Trophoblast cell (in vitro differentiated cells and primary cell): ENCODE results near the gene IFNLR1.
"Not testable (repeated sequence)": the region's sequence is repeated elsewhere in the genome, so short reads cannot be mapped to it uniquely, and the experiment has no call there.

Source experiments
- DNase-seq, 2 donors: peaks; one replicate each; pipeline ENCODE4 v3.0.0-alpha.2; 2016
- H2AFZ ChIP-seq: 2 replicates; pipeline ENCODE4 v1.6.1; 2013; ENCODE audit warnings: low read length, moderate library complexity, mild to moderate bottlenecking; ENCODE audit not compliant: insufficient read depth, poor library complexity
- H2AK5ac ChIP-seq: 2 replicates; pipeline ENCODE4 v1.6.1; 2013; ENCODE audit warnings: mild to moderate bottlenecking, low read length
- H2BK120ac ChIP-seq: 2 replicates; pipeline ENCODE4 v1.6.1; 2013; ENCODE audit warnings: low read length, mild to moderate bottlenecking, moderate library complexity; ENCODE audit not compliant: insufficient read depth, poor library complexity
- H2BK12ac ChIP-seq: 2 replicates; pipeline ENCODE4 v1.6.1; 2013; ENCODE audit warnings: mild to moderate bottlenecking, low read length, moderate library complexity
- H2BK5ac ChIP-seq: 2 replicates; pipeline ENCODE4 v1.6.1; 2013; ENCODE audit warnings: low read length, low read depth, moderate library complexity, mild to moderate bottlenecking; ENCODE audit not compliant: poor library complexity
- H3K14ac ChIP-seq: 2 replicates; pipeline ENCODE4 v1.6.1; 2013; ENCODE audit warnings: mild to moderate bottlenecking, low read length
- H3K18ac ChIP-seq: 2 replicates; pipeline ENCODE4 v1.6.1; 2013; ENCODE audit warnings: mild to moderate bottlenecking, low read length
- H3K23ac ChIP-seq: 2 replicates; pipeline ENCODE4 v1.6.1; 2013; ENCODE audit warnings: low read length
- H3K27ac ChIP-seq: 2 replicates; pipeline ENCODE4 v1.5.1; 2013; ENCODE audit warnings: low read depth, mild to moderate bottlenecking, inconsistent platforms, low read length, moderate library complexity
- H3K27me3 ChIP-seq: 2 replicates; pipeline ENCODE4 v1.6.1; 2013; ENCODE audit warnings: inconsistent platforms, mild to moderate bottlenecking, low read length, moderate library complexity; ENCODE audit not compliant: insufficient read depth
- H3K36me3 ChIP-seq, 2 experiments: 1 replicate in 1 of 2; 2 replicates in 1 of 2; pipeline ENCODE4 v1.6.1; 2013; ENCODE audit warnings: low read length in 2 of 2, mild to moderate bottlenecking in 2 of 2, moderate library complexity in 1 of 2; ENCODE audit not compliant: insufficient read depth in 2 of 2, control insufficient read depth in 1 of 2
- H3K4ac ChIP-seq: 2 replicates; pipeline ENCODE4 v1.6.1; 2013; ENCODE audit warnings: low read depth, mild to moderate bottlenecking, low read length, moderate library complexity
- H3K4me1 ChIP-seq, 2 experiments: 1 replicate in 1 of 2; 2 replicates in 1 of 2; pipeline ENCODE4 v1.6.1; 2013; ENCODE audit warnings: low read length in 2 of 2, mild to moderate bottlenecking in 2 of 2, moderate library complexity in 1 of 2; ENCODE audit not compliant: insufficient read depth in 2 of 2, control insufficient read depth in 1 of 2
- H3K4me2 ChIP-seq: 2 replicates; pipeline ENCODE4 v1.6.1; 2013; ENCODE audit warnings: inconsistent platforms, mild to moderate bottlenecking, low read length, moderate library complexity
- H3K4me3 ChIP-seq: 2 replicates; pipeline ENCODE4 v1.5.1; 2013; ENCODE audit warnings: mild to moderate bottlenecking, low read depth, low read length, inconsistent platforms
- H3K79me1 ChIP-seq: one replicate; pipeline ENCODE4 v1.6.1; 2013; ENCODE audit warnings: low read length
- H3K79me2 ChIP-seq: 2 replicates; pipeline ENCODE4 v1.6.1; 2013; ENCODE audit warnings: low read length, mild to moderate bottlenecking; ENCODE audit not compliant: control insufficient read depth, insufficient read depth, poor library complexity
- H3K9ac ChIP-seq: 2 replicates; pipeline ENCODE4 v1.6.1; 2013; ENCODE audit warnings: mild to moderate bottlenecking, low read length
- H3K9me3 ChIP-seq: 2 replicates; pipeline ENCODE4 v1.6.1; 2013; ENCODE audit warnings: low read depth, mild to moderate bottlenecking, control low read depth, inconsistent platforms, low read length; ENCODE audit not compliant: insufficient read depth
- H4K12ac ChIP-seq: 2 replicates; pipeline ENCODE4 v1.6.1; 2013; ENCODE audit warnings: low read depth, mild to moderate bottlenecking, low read length, moderate library complexity
- H4K8ac ChIP-seq: 2 replicates; pipeline ENCODE4 v1.6.1; 2013; ENCODE audit warnings: low read depth, mild to moderate bottlenecking, low read length, moderate library complexity
- H4K91ac ChIP-seq: one replicate; pipeline ENCODE4 v1.6.1; 2013; ENCODE audit warnings: low read depth, mild to moderate bottlenecking, low read length, moderate library complexity
- WGBS: extraction: QIAGEN DNeasy Blood & Tissue Kit; methylation state at CpG from one replicate; pipeline ENCODE4 v1.1.7; 2013; ENCODE audit warnings: missing lambda C conversion rate; ENCODE audit not compliant: insufficient read length, insufficient coverage; ENCODE audit errors: extremely low coverage; 5-methylcytosine and 5-hydroxymethylcytosine counted together

The IFNLR1 gene

DNA sequence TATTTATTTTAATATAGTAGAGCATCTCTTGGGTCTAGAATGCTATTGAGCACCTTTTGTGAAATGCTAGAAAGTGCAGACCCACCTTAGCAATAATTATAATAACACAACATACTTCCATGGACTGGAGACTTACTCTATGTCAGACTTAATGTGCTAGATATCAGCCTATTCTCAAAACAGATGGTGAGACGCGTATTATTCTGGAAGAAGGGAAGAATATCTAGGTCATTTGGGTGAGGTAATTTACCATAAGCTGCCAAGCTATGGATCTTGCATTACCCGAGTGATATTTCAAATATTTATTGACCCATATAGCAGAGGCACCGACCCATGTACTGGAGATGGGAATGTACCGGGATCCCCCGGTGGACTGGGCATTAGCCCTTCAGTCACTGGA lies 20.6 kb upstream of the IFNLR1 start:
- H3K4me2 ChIP-seq: no peak overlapping the region
- H2BK5ac ChIP-seq: no peak overlapping the region
- no peak overlapping the region for H3K9ac ChIP-seq
- no peak overlapping the region for H3K27ac ChIP-seq
- no peak overlapping the region for H3K4me3 ChIP-seq
- H3K79me2 ChIP-seq: no peaks in the 10 kb centered on the region
- peaks cover 7% of the 10 kb centered on the region for H3K9me3 ChIP-seq
- no peaks in the 10 kb centered on the region for H3K36me3 ChIP-seq
- no peak overlapping the region for H3K14ac ChIP-seq
- no peak for DNase-seq
- no peak overlapping the region for H4K12ac ChIP-seq
- no peaks in the 10 kb centered on the region for H3K27me3 ChIP-seq
- no peak overlapping the region for H3K18ac ChIP-seq
- no peak overlapping the region for H4K91ac ChIP-seq
- no peak overlapping the region for H2AFZ ChIP-seq
- H3K4me1 ChIP-seq: no peaks in the 10 kb centered on the region
- H2BK12ac ChIP-seq: no peak overlapping the region
- no peaks in the 10 kb centered on the region for H3K79me1 ChIP-seq
- H2BK120ac ChIP-seq: no peak overlapping the region
- H3K23ac ChIP-seq: no peak overlapping the region
- no CpG with 5 or more reads among the region's 6 CpGs for WGBS
- H4K8ac ChIP-seq: no peak overlapping the region
- H2AK5ac ChIP-seq: no peak overlapping the region
- no peak overlapping the region for H3K4ac ChIP-seq

DNA sequence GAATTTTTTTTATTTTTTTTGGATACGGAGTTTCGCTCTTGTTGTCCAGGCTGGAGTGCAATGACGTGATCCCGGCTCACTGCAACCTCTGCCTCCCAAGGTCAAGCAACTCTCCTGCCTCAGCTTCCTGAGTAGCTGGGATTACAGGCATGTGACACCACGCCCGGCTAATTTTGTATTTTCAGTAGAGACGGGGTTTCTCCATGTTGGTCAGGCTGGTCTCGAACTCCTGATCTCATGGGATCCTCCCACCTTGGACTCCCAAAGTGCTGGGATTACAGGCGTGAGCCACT lies 20.3 kb upstream of the IFNLR1 start:
- not testable (repeated sequence) for DNase-seq, H3K79me1 ChIP-seq, H3K4me1 ChIP-seq, H3K23ac ChIP-seq, H2BK12ac ChIP-seq, H2AFZ ChIP-seq, H3K9ac ChIP-seq, H2BK5ac ChIP-seq, H3K36me3 ChIP-seq, H4K8ac ChIP-seq, H3K27me3 ChIP-seq, H4K12ac ChIP-seq, H3K4ac ChIP-seq, H3K79me2 ChIP-seq, H4K91ac ChIP-seq, H2BK120ac ChIP-seq, H3K27ac ChIP-seq, H3K9me3 ChIP-seq, H3K4me3 ChIP-seq, H3K14ac ChIP-seq, H2AK5ac ChIP-seq, H3K4me2 ChIP-seq, H3K18ac ChIP-seq
- WGBS: no CpG with 5 or more reads among the region's 9 CpGs

DNA sequence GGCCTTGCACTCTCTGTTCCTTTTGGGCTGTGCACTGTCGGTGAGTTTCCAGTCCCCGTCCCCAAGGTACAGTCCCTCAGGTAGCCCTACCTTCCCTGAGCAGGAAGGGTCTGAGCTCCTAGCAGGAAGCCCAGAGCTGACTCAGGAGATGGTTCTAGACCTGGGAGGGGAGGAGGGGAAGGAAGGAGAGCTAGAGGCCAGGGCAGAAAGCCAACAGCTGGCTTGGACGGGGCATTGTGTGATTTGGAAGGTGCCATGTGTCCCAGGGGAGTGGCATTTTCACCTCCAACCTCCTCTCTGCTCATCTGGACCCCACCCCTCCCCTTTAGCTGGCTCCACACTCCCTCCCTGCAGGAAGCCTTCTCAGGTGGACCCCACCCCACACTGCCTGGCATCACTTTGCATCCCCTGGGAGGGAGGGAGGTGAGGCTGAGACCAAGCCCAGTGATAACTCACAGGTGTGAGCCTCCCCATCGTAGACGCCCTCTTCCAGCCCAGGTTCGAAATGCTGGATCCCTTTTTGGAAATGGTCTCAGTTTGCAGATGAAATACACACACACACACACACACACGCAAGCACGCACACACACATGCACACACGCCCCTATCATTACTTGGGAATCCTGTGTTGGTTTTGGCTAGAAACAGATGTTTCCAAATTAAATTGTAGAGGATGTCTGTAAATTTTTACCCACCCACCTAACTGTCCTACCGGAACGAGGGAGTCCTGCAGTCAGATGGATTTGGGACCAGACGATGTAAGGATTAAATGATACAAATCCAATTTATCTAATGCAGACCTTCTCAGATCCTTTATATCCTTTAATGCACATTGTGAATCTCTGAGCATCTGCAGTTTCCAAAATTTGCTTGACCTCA lies 19.7 kb upstream of the IFNLR1 start:
- H4K12ac ChIP-seq: no peak overlapping the region
- no peak overlapping the region for H4K8ac ChIP-seq
- no peak for DNase-seq
- no peak overlapping the region for H2BK12ac ChIP-seq
- H3K23ac ChIP-seq: no peak overlapping the region
- H3K4ac ChIP-seq: no peak overlapping the region
- WGBS: no CpG with 5 or more reads among the region's 12 CpGs
- H3K9me3 ChIP-seq: peaks cover 1% of the 10 kb centered on the region
- no peaks in the 10 kb centered on the region for H3K27me3 ChIP-seq
- no peak overlapping the region for H3K4me2 ChIP-seq
- no peak overlapping the region for H2AFZ ChIP-seq
- H3K79me1 ChIP-seq: no peaks in the 10 kb centered on the region
- no peak overlapping the region for H2BK120ac ChIP-seq
- no peak overlapping the region for H3K9ac ChIP-seq
- H3K4me3 ChIP-seq: no peak overlapping the region
- H3K27ac ChIP-seq: no peak overlapping the region
- H2BK5ac ChIP-seq: no peak overlapping the region
- H3K18ac ChIP-seq: no peak overlapping the region
- no peak overlapping the region for H2AK5ac ChIP-seq
- H3K36me3 ChIP-seq: no peaks in the 10 kb centered on the region
- no peak overlapping the region for H3K14ac ChIP-seq
- H4K91ac ChIP-seq: no peak overlapping the region
- no peaks in the 10 kb centered on the region for H3K4me1 ChIP-seq
- no peaks in the 10 kb centered on the region for H3K79me2 ChIP-seq

- Histone ChIP-seq H3K4me1 (no peaks in the 10 kb centered on the region), H2AFZ (no peak overlapping the region), H3K14ac (no peak overlapping the region), H3K79me2 (no peaks in the 10 kb centered on the region), H3K9ac (no peak overlapping the region), H2BK12ac (no peak overlapping the region), H2BK5ac (no peak overlapping the region), H4K12ac (no peak overlapping the region), H4K91ac (no peak overlapping the region), H3K4me3 (no peak overlapping the region), H3K36me3 (no peaks in the 10 kb centered on the region), H3K79me1 (no peaks in the 10 kb centered on the region), H3K4ac (no peak overlapping the region), H3K9me3 (no peaks in the 10 kb centered on the region), H4K8ac (no peak overlapping the region), H3K4me2 (no peak overlapping the region), H2AK5ac (no peak overlapping the region), H3K27ac (no peak overlapping the region), H3K18ac (no peak overlapping the region), H3K27me3 (no peaks in the 10 kb centered on the region), H2BK120ac (no peak overlapping the region), H3K23ac (no peak overlapping the region)
- DNase-seq: no peak
- WGBS: no CpG with 5 or more reads among the region's 12 CpGs
Measured at GRCh38 chr1:24206083-24206464, 19.0 kb upstream of the IFNLR1 start.
